GM19240 (cell line): ENCODE results near the gene ELP4.
"Not testable (repeated sequence)": the region's sequence is repeated elsewhere in the genome, so short reads cannot be mapped to it uniquely, and the experiment has no call there.

ENCODE experiments used
- DNase-seq: peaks from one replicate; pipeline ENCODE4 v3.0.0; 2011; ENCODE audit warnings: low spot score; ENCODE audit not compliant: insufficient read length

The ELP4 gene

DNA sequence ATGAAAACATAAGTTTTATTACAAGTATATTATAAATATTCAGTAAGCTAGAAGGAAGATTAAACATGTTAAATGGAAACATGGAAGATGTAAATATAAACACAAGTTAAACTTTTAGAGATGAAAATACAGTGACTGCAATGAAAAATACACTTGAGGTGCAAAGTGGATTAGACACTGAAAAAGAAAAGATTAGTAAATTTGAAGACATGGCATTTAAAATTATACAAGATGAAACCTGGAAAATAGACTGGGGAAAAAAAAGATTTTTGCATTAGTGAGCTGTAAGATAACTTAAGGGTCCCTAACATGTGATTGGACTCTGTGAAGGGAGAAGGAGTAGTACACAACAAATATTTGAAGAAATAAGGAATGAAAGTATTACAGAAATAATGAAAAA lies 33.3 kb downstream of the ELP4 start:
- no peak for DNase-seq

DNA sequence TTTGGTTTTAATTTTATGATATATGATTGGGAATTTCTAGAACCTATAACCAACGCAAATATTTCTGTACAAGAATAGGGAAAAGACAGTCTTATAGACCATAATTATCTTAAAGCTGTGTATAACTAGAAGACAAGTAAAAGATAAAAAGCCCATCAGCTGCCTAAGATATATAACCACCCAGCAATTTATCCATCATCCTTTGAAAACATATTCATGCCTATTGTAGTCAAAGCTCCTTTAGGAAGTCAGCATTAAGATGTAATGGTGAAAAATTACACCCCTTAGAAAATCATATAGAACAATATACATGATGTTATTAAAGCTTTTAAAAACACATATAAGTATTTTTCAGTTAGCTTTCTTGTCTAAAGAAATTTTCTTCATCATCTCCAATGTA lies 46.4 kb downstream of the ELP4 start:
- DNase-seq = no peak

DNA sequence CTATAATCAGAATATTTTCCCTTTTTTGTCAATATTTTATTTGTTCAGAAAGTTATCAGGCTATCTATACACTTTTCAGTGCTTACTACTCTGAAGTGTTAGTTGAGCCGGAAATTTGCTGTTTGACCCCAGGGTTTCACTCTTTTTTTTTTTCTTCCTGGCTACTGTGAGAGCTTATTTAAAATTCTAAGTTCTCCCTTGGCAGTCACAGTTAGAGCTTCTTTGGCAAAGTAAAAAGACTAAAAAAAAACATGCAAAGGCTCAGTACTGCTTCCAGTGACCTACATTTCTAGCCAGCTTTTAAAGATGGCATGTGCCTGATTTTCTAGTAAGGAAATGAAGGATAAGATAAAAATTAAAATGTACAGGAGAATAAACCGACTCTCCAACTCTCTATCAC lies 48.4 kb downstream of the ELP4 start:
- DNase-seq = no peak

GRCh38 chr11:31560842-31561476 lies 51.4 kb downstream of the ELP4 start:
- DNase-seq = no peak

DNA sequence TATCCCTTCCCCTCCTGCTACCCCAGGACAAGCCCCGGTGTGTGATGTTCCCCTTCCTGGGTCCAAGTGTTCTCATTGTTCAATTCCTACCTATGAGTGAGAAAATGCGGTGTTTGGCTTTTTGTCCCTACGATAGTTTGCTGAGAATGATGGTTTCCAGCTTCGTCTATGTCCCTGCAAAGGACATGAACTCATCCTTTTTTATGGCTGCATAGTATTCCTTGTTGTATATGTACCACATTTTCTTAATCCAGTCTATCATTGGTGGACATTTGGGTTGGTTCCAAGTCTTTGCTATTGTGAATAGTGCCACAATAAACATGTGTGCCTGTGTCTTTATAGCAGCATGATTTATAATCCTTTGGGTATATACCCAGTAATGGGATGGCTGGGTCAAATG lies 55.0 kb downstream of the ELP4 start:
- not testable (repeated sequence) for DNase-seq

DNA sequence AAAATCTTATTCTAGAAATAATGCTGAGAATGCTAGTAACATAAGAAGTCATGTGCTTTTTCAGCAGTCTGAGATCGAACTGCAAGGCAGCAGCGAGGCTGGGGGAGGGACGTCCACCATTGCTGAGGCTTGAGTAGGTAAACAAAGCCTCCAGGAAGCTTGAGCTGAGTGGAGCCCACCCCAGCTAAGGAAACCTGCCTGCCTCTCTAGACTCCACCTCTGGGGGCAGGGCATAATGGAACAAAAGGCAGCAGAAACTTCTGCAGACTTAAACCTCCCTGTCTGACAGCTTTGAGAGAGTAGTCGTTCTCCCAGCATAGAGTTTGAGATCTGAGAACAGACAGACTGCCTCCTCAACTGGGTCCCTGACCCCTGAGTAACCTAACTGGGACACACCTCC lies 64.6 kb downstream of the ELP4 start:
- DNase-seq = not testable (repeated sequence)

DNA sequence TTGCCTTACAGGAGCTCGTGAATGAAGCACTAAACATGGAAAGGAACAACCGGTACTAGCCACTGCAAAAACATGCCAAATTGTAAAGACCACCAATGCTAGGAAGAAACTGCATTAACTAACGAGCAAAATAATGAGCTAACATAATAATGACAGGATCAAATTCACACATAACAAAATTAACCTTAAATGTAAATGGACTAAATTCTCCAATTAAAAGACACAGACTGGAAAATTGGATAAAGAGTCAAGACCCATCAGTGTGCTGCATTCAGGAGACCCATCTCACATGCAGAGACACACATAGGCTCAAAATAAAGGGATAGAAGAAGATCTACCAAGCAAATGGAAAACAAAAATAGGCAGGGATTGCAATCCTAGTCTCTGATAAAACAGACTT lies 66.2 kb downstream of the ELP4 start:
- DNase-seq = not testable (repeated sequence)

- DNase-seq = not testable (repeated sequence)
Observed at GRCh38 chr11:31579412-31579811, 69.8 kb downstream of the ELP4 start.

DNA sequence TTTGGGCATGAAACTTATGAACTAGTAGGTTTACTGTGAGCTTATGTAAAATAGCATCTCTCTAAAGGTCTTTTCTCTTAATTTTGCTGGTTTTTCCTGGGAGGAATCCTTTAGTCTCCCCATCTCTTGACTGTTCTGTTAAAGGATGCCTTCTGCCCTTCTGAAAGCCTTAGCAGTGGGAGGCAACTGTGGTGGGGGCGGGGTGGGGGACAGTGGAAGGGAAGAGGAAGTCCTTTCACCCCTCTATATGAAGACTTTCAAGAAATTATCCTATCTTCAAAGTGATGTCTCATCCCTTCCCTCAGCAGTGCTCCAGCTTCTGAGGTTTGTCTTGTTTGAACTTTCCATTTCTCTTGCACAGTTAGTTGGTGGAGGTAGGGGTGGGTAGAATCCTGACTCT lies 73.1 kb downstream of the ELP4 start:
- DNase-seq = no peak

- DNase-seq = no peak
Observed at GRCh38 chr11:31598454-31598853, 88.9 kb downstream of the ELP4 start.

DNA sequence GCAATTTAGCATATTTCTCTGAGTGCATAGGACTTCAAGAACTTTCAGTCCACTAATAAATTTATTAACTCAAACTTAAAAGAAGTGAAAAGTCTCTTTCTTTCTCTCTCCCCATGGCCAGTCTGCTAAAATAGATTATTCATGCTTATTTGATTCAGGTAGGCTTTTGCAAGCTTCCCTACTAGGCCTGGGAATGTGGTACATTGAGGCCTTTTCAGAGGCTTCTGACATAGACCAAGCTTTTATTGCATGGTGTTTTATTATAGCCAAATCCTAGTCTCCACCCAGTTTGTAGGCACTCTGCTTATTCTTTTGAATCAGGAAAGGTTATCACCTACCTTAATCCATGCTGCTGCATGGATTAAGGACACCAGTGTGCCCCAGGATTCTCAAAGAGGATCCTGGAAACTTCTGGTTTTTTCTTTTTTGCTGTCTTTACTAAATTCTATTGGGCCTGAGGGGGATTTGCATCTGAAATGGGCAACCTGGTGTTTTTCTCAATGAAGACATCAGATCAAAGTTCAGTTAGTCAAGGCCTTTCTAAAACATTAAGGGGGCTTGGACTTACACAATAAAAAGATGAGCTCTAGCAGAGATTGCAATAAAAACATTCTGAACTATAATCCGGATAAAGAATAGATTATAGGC lies 92.2 kb downstream of the ELP4 start:
- DNase-seq = no peak

DNA sequence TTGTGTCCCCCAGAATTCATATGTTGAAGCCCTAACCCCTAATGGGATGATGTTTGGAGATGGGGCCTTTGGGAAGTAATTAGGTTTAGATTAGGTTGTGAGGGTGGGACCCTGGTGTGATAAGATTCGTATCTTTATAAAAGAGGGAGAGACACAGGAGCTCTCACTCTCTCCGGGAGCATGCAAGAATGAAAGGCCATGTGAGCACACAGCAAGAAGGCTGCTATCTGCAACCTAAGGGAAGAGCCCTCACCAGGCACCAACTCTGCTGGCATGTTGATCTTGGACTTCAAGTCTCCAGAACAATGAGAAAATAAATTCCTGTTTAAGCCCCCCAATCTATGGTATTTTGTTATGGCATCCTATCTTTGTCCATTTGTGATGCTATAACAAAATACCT lies 97.3 kb downstream of the ELP4 start:
- no peak for DNase-seq

GRCh38 chr11:31607914-31608313 lies 98.3 kb downstream of the ELP4 start:
- DNase-seq = no peak

- DNase-seq = no peak
Observed at GRCh38 chr11:31608995-31609394, 99.4 kb downstream of the ELP4 start.

DNA sequence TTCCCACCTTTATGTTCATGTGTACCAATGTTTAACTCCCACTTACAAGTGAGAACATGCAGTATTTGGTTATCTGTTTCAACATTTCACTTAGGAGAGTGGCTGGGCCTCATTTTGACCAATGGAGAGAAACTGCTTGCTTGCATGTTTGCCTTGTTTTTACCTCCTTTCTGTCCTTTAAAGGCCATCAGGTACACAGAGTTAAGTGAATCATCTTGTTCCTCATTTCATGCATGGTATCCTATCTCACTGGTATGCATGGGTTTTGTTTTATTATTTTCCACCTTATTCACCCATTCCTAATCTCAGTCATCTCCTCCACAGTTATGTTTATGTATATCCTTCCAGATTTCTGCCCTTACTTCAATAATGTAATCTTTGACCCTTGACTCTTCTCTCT lies 101.0 kb downstream of the ELP4 start:
- no peak for DNase-seq

DNA sequence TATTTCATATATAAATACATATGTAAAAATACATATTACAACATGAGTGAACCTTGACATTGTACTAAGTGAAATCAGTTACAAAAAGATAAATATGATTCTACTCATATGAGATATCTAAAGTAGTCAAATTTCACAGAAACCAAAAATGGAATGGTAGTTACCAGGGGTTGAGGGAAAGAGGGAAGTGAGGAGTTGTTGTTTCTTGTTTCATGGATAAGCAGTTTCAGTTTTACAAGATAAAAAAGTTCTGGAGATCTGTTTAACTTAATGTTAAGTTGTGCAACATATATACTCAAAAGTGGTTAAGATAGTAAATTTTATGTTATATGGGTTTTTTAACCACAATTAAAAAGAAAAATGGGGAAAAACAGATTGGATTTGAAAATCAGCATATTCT lies 107.7 kb downstream of the ELP4 start:
- DNase-seq = no peak

DNA sequence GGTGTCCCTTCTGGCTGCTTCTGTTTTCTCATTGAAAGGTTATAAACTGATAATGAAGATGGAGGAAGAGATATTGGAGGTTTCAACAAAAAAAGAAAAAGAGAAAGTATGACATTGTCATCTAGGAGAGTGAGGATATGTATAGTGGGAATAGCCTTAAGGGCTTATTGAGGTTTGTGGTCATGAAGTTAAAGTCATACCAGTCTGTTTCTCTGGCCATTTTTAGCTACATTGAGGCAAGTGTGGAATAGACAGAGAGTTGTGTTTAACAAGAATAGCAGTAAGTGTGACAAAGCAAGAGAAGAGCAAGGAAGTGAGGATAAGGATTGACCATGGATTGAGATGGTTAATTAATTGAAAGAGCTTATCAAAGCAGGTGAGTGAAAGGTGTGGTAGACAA lies 110.4 kb downstream of the ELP4 start:
- DNase-seq = no peak

DNA sequence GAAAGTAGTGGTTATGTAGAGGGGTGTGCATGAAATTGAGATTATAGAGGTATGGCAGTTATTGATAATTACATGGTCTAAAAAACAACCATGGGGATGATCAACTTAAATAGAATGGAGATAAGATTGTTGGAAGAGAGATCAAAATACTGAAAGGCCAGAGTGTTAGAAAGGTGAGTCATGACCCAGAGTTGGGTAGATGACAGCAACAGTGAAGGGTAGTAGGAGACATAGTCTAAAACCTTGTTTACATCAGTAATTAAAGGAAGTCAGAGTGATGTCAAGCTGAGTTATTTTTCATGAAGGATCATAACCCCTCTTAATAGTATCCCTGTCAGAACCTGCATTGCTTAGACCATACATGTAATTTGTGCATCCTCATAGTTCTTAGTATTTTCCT lies 110.9 kb downstream of the ELP4 start:
- no peak for DNase-seq

DNA sequence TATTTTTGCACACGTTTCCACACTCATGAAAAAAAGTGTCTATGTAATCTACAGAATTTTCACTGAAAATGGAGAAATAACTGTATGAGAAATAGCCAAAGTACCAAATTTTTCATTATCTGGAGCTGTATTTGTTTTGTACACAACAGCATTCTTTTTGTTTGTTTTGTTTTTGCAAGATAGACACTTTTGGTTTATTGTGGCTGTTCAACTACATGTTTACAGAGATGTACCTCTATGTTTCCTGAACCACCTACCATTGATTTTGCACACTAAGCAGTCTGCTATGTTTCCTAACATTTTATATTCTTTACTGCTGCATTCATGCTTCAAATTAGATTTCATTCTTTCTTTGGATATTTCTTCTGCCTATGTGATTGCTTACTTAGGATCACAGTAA lies 116.3 kb downstream of the ELP4 start:
- DNase-seq = no peak

GRCh38 chr11:31628111-31628510 lies 118.5 kb downstream of the ELP4 start:
- DNase-seq = no peak

GRCh38 chr11:31636983-31637382 lies 127.4 kb downstream of the ELP4 start:
- DNase-seq = no peak

DNA sequence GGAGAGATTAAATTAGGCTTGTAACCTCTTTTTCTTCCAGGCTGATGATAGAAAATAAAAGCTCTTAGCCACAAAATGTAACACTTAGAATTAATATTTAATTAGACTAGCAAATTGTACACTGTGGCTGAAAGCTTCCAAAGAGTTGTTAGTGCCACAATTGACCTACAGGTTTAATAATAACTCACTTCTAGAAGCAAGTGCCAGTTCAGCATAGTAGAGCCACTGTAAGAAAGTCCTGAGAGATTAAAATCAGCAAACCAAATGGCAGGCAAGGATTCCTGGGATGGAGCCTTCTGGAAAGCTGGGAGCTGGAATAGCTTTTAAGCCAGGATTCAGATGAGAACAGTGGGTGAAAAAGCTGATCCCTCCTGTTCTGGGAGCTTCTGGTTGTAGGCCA lies 131.0 kb downstream of the ELP4 start:
- no peak for DNase-seq

DNA sequence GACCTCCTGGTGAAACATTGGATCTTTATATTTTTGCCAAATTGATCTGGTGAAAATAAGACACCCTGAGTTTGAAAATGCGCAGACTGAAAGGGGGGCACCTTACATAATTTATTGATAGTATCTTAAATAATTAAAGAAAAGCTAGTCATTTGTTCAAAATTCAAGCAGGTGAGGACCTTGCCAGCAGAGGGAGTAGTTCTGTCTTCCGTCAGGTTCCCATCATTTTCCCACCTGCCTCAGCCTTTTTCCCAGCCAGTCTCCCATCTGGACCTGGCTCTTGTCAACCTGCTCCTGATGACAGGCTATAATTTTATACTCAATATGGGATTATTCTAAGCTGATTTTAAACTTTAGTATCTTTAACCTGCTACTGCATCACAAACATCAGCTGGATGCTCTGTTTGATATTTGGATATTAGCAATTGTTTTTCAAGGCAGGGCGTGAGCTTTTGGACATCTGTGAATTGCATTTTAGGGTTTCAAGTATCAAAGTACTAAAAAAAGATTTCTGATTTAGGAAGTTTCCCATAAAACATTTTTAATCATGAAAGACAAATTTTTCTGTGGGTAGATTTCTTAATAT lies 132.0 kb downstream of the ELP4 start:
- DNase-seq = no peak
